Endodermal cell (in vitro differentiated cells): Measurements from ENCODE around the gene TMEM59L. TPM values are rescaled to one million over a fixed set of nuclear protein-coding genes. Genes with fewer than 3 reads are reported as not detected.

Source experiments
- DNase-seq: peaks from one replicate; pipeline ENCODE4 v3.0.0-alpha.2; 2017
- H3K27ac ChIP-seq: 2 replicates; pipeline ENCODE4 v1.5.1; 2013; ENCODE audit warnings: mild to moderate bottlenecking, low read depth, low read length, moderate library complexity
- H3K27me3 ChIP-seq: 2 replicates; pipeline ENCODE4 v1.6.1; 2013; ENCODE audit warnings: mild to moderate bottlenecking, low read length, moderate library complexity; ENCODE audit not compliant: insufficient read depth, control insufficient read depth, poor library complexity, severe bottlenecking
- H3K36me3 ChIP-seq: 2 replicates; pipeline ENCODE4 v1.7.0; 2013; ENCODE audit warnings: mild to moderate bottlenecking, low read length, moderate library complexity; ENCODE audit not compliant: control insufficient read depth, insufficient read depth
- H3K4me1 ChIP-seq: one replicate; pipeline ENCODE4 v1.7.0; 2013; ENCODE audit warnings: low read length; ENCODE audit not compliant: control insufficient read depth, insufficient read depth
- H3K4me3 ChIP-seq: 2 replicates; pipeline ENCODE4 v1.5.1; 2013; ENCODE audit warnings: mild to moderate bottlenecking, low read length, moderate library complexity
- H3K9ac ChIP-seq: 2 replicates; pipeline ENCODE4 v1.6.1; 2013; ENCODE audit warnings: mild to moderate bottlenecking, low read length, moderate library complexity; ENCODE audit not compliant: poor library complexity, severe bottlenecking; ENCODE audit errors: extremely low read depth
- H3K9me3 ChIP-seq: 2 replicates; pipeline ENCODE4 v1.6.1; 2013; ENCODE audit warnings: mild to moderate bottlenecking, low read length, moderate library complexity; ENCODE audit not compliant: control insufficient read depth
- H3K27ac Mint-ChIP-seq: 2 replicates; pipeline ENCODE4 v1.8.0; 2020; ENCODE audit warnings: mixed read lengths
- H3K27me3 Mint-ChIP-seq: 2 replicates; pipeline ENCODE4 v1.8.0; 2021; ENCODE audit warnings: mild to moderate bottlenecking, mixed read lengths; ENCODE audit not compliant: insufficient read depth
- H3K36me3 Mint-ChIP-seq: 2 replicates; pipeline ENCODE4 v1.8.0; 2020; ENCODE audit warnings: low read depth, mixed read lengths
- H3K4me1 Mint-ChIP-seq: 2 replicates; pipeline ENCODE4 v1.8.0; 2020; ENCODE audit warnings: mixed read lengths
- H3K4me3 Mint-ChIP-seq: 2 replicates; pipeline ENCODE4 v1.8.0; 2020; ENCODE audit warnings: mild to moderate bottlenecking, moderate library complexity, mixed read lengths
- H3K9me3 Mint-ChIP-seq: 2 replicates; pipeline ENCODE4 v1.8.0; 2020; ENCODE audit warnings: mild to moderate bottlenecking, mixed read lengths
- WGBS, 2 experiments: methylation state at CpG; one replicate each; pipeline versions ENCODE4 v1.1.5 to v1.1.7; 2013; ENCODE audit warnings: missing lambda C conversion rate in 2 of 2, mixed read lengths in 1 of 2; ENCODE audit not compliant: insufficient coverage in 1 of 2, insufficient read length in 1 of 2; 5-methylcytosine and 5-hydroxymethylcytosine counted together
- total RNA-seq, 2 donors: library from RNA; stranded (reverse); fragmentation: NEBNext Ultra II Directional in 1 of 2; extraction: Animal tissue kit (Norgen Biotek cat#: 25700) in 1 of 2; gene quantifications; 2 replicates in 1 of 2; 3 replicates in 1 of 2; pipeline ENCODE4 v1.2.1, GENCODE V29; 2021
- TF ChIP-seq, protein P1 (sequence below): fragments of 200-600 bp; sonication (generic); conservative IDR thresholded peaks from 2 replicates; pipeline ENCODE4 v1.5.0; 2021; ENCODE audit warnings: antibody characterized with exemption, mild to moderate bottlenecking

The TMEM59L gene
- total RNA-seq, 2 donors from 2014 or later = 5.0 to 7.2 TPM

DNA sequence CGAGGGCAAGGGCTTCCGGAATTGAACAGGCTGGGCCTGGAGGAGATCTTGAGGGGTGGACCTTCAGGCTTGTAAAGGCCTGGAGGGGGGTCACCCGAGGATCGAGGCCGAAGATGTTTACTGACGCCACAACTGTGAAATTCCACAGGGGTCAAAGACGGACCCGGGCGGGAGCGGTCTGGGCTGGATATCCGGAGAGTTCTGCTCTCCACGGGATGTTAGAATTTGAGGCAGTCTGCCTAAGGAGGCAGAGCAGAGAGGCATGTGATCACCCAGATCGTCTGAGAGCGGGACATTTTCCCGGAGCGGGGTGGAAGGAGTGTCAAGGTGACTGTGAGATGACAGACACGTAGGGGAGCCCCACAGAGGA, 37.3 kb downstream of the TMEM59L start:
- DNase-seq = peak; percentile 85
- 28 to 46% methylated on average over 17 of the region's 17 CpGs for WGBS, 2 experiments
- Mint-ChIP-seq H3K27ac (peak overlapping the region; percentile 92), H3K4me3 (peak overlapping the region; percentile 31), H3K27me3 (no peaks in the 10 kb centered on the region), H3K36me3 (peaks cover 1% of the 10 kb centered on the region), H3K4me1 (peaks cover 35% of the 10 kb centered on the region), H3K9me3 (no peaks in the 10 kb centered on the region)
- peaks cover 24% of the 10 kb centered on the region for H3K4me1 ChIP-seq
- H3K27ac ChIP-seq = peak overlapping the region; percentile 85
- no peaks in the 10 kb centered on the region for H3K36me3 ChIP-seq
- no peak overlapping the region for H3K9ac ChIP-seq
- H3K9me3 ChIP-seq = no peaks in the 10 kb centered on the region
- H3K4me3 ChIP-seq = peak overlapping the region; percentile 51
- TF ChIP-seq, protein P1, sequence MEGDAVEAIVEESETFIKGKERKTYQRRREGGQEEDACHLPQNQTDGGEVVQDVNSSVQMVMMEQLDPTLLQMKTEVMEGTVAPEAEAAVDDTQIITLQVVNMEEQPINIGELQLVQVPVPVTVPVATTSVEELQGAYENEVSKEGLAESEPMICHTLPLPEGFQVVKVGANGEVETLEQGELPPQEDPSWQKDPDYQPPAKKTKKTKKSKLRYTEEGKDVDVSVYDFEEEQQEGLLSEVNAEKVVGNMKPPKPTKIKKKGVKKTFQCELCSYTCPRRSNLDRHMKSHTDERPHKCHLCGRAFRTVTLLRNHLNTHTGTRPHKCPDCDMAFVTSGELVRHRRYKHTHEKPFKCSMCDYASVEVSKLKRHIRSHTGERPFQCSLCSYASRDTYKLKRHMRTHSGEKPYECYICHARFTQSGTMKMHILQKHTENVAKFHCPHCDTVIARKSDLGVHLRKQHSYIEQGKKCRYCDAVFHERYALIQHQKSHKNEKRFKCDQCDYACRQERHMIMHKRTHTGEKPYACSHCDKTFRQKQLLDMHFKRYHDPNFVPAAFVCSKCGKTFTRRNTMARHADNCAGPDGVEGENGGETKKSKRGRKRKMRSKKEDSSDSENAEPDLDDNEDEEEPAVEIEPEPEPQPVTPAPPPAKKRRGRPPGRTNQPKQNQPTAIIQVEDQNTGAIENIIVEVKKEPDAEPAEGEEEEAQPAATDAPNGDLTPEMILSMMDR = no peak
- no peaks in the 10 kb centered on the region for H3K27me3 ChIP-seq

DNA sequence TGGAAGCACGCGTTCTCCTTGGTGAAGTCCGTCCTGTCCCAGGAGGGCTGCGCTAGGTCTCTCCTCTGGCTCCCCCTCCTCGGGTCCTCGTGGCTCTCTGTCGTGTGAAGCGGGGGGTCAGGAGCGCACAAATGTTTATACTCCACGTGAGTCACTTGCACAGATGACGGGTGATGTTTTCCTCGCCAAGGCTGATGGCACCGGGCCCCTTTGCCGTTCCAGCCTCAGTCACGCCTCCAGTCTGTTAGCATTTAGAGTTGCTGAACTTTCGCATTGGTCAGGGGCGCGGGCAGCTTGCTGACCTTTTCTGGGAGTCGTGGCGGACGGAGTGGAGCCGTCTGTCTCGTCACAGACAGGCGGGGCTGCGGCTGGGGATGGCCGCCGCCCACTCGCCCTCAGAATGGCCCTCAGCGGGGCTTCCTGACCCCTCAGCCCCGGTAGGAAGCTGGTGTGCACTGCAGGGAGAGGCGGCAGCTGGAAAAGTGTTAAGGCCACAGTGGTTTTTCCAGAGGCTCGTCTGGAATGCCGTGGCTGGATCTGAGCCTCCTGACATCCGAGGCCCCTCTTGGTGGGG, 37.9 kb downstream of the TMEM59L start:
- WGBS, 2 experiments = 57 to 74% methylated on average over 25 to 34 of the region's 34 CpGs
- peaks cover 35% of the 10 kb centered on the region for H3K4me1 Mint-ChIP-seq

DNA sequence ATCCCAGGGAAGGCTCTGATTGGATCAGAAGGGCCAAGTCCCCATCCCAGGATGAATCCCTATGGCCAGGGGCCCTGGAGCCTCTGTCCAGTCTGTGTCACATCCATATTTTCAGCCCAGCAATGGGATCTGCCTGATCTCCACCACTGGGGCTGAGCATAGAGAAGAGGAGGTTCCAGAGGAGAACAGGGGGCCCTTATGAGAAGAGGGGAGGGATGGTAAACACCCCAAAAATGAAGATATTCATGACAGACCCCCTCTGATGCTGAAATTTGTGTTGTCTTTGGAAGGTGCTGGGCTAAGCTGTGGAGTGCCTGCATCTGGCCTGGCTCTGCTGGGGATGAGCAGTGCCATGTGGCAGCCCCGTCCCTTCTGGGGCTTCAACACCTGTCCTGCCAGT, 38.6 kb downstream of the TMEM59L start:
- Histone ChIP-seq H3K36me3 (no peaks in the 10 kb centered on the region), H3K27me3 (no peaks in the 10 kb centered on the region), H3K9ac (no peak overlapping the region), H3K4me3 (no peak overlapping the region), H3K9me3 (no peaks in the 10 kb centered on the region), H3K27ac (no peak overlapping the region), H3K4me1 (peaks cover 24% of the 10 kb centered on the region)
- Mint-ChIP-seq H3K27ac (peak overlapping the region; percentile 55), H3K36me3 (peaks cover 1% of the 10 kb centered on the region), H3K27me3 (no peaks in the 10 kb centered on the region), H3K9me3 (no peaks in the 10 kb centered on the region), H3K4me1 (peaks cover 35% of the 10 kb centered on the region), H3K4me3 (no peak overlapping the region)
- WGBS, 2 experiments = 97 to 100% methylated on average over 1 of the region's 1 CpG
- TF ChIP-seq, protein P1 = no peak
- DNase-seq = peak; percentile 32

More for the DNA sequence above, 37.9 kb downstream of the TMEM59L start:
- Histone ChIP-seq H3K27ac (peak overlapping the region; percentile 85), H3K4me1 (peaks cover 24% of the 10 kb centered on the region), H3K36me3 (no peaks in the 10 kb centered on the region), H3K9ac (no peak overlapping the region), H3K27me3 (no peaks in the 10 kb centered on the region), H3K9me3 (no peaks in the 10 kb centered on the region), H3K4me3 (no peak overlapping the region)
- peak overlapping the region; percentile 92 for H3K27ac Mint-ChIP-seq
- H3K4me3 Mint-ChIP-seq = peak overlapping the region; percentile 31
- no peaks in the 10 kb centered on the region for H3K27me3 Mint-ChIP-seq
- H3K36me3 Mint-ChIP-seq = peaks cover 1% of the 10 kb centered on the region
- DNase-seq = peak; percentile 66
- H3K9me3 Mint-ChIP-seq = no peaks in the 10 kb centered on the region
- TF ChIP-seq, protein P1 = no peak
